GM20431 (cell line): ENCODE results near the gene CYB5B.

Experiments
- in situ Hi-C: fragments of 300-500 bp; cut with MseI, MboI; formaldehyde crosslinking; loops from one replicate; pipeline ENCODE4 v1.15.0; 2020; ENCODE audit warnings: low sequenced_read_pairs; ENCODE audit not compliant: unreplicated experiment

The CYB5B gene

GRCh38 chr16:69509125-69509524 lies 84.7 kb downstream of the CYB5B start:
- in situ Hi-C loops: no loop called here

- in situ Hi-C loops: no loop called here
Measured at GRCh38 chr16:69511651-69512050, 87.2 kb downstream of the CYB5B start.

GRCh38 chr16:69513180-69513966 lies 89.0 kb downstream of the CYB5B start:
- in situ Hi-C loops: no loop called here

GRCh38 chr16:69514356-69514755 lies 89.9 kb downstream of the CYB5B start:
- in situ Hi-C loops: no loop called here
